Mononuclear cell (primary cell): Measurements from ENCODE around the gene TMEM253. TPM values are rescaled to one million over a fixed set of nuclear protein-coding genes. Genes with fewer than 3 reads are reported as not detected.

Experiments used
- H3K27me3 ChIP-seq: 2 replicates; pipeline ENCODE4 v1.6.0; 2011; ENCODE audit warnings: low read length, control low read depth; ENCODE audit not compliant: insufficient read depth
- H3K4me1 ChIP-seq: 2 replicates; pipeline ENCODE4 v1.5.1; 2011; ENCODE audit warnings: mild to moderate bottlenecking, low read length, control low read depth; ENCODE audit not compliant: insufficient read depth
- H3K4me3 ChIP-seq: 2 replicates; pipeline ENCODE4 v1.5.1; 2011; ENCODE audit warnings: mild to moderate bottlenecking, low read length, moderate library complexity
- H3K9me3 ChIP-seq: 2 replicates; pipeline ENCODE4 v1.5.1; 2011; ENCODE audit warnings: low read depth, mild to moderate bottlenecking, control low read depth, low read length
- total RNA-seq: library from RNA; depleted of rRNA; stranded (reverse); fragments of >200 nt; gene quantifications from one replicate; pipeline ENCODE4 v1.2.3, GENCODE V29; 2012

The TMEM253 gene
- total RNA-seq: 0.21 TPM

- no peak within 1 kb of the TSS for H3K4me3 ChIP-seq
- H3K9me3 ChIP-seq: no peaks in the 10 kb centered on the region
- peaks cover 3% of the 10 kb centered on the region for H3K27me3 ChIP-seq
- peaks cover 42% of the 10 kb centered on the region for H3K4me1 ChIP-seq
These were observed at the start of gene TMEM253 for GRCh38 chr14:21100931-21101330. Gene TMEM253, plus strand, starts transcription at chr14:21101066. Its CDS starts 278 bp downstream, at chr14:21101344.

DNA sequence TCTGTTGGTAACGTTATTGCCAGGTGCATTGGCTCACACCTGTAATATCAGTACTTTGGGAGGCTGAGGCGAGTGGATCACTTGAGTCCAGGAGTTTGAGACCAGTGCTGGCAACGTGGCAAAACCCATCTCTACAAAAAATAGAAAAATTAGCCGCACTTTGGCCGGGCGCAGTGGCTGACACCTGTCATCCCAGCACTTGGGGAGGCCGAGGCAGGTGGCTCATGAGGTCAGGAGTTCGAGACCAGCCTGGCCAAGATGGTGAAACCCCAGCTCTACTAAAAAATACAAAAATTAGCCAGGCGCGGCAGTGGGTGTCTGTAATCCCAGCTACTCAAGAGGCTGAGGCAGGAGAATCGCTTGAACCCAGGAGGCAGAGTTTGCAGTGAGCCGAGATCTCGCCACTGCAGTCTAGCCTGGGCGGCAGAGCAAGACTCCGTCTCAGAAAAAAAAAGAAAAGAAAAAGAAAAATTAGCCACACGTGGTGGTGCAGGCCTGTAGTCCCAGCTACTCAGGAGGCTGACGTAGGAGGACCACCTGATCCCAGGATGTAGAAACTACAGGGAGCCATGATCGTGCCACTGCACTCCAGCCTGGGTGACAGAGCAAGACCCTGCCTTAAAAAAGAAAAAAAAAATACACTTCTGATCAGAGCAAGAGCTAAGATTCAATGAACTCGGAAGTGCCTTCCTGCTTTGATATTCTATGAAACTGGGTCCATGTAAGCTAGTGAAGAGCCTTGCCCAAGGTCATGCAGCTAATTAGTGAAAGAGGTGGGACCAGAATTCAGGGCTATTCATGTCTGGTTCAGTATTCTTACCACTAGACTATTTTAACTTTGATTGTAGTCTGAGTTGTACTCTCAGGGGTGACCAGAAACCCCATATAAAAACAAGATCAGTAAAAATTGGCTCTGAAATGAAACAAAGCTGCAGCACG, 47.4 kb upstream of the TMEM253 start:
- Histone ChIP-seq H3K4me3 (no peak overlapping the region), H3K9me3 (no peaks in the 10 kb centered on the region), H3K27me3 (no peaks in the 10 kb centered on the region), H3K4me1 (no peaks in the 10 kb centered on the region)

DNA sequence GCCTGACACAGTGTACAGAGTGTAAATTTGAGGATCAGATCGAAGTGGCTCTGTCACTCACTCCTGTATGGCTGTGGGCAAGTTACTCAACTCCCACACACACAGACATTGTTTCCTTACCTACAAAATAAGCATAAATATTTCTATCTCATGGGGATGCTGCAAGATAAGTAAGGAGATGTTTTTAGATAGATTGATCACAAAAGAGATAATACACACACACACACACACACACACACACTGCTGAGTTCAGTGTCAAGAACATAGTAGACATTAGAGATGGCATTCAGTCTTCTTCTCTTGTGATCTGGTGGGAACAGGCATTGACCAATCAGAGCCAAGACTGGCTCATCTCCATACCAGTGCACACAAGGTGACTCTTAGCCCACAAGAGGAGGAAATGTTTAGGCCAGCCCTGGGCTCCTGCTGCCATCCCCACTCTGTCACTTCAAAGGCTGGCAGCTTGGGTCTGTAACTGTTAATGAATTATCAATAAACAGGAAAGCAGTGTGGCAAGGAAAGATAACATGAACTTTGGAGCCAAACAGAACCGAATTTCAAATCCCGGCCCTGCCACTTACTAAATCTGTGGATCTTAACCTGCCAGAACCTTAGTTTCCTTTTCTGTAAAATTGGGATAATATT, 46.6 kb upstream of the TMEM253 start:
- Histone ChIP-seq H3K4me3 (no peak overlapping the region), H3K9me3 (no peaks in the 10 kb centered on the region), H3K27me3 (no peaks in the 10 kb centered on the region), H3K4me1 (no peaks in the 10 kb centered on the region)

DNA sequence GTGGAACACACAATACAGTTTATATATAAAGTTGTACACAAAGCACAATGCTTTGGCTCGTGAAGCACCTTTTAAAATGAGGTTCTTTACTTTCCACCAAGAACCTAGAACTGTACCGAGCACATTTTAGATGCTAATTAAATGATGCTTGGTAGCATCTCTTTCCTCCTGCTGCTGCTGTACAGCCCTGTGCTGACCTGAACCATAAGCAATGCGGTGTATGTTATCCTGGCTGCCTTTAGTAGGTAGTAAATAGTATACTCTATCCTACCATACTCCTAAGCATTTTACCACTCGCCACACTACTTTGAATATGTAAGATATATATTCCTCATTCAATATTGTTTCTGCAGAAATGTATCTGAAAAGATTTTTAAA, 46.1 kb upstream of the TMEM253 start:
- H3K9me3 ChIP-seq: no peaks in the 10 kb centered on the region
- no peaks in the 10 kb centered on the region for H3K4me1 ChIP-seq
- no peak overlapping the region for H3K4me3 ChIP-seq
- no peaks in the 10 kb centered on the region for H3K27me3 ChIP-seq

DNA sequence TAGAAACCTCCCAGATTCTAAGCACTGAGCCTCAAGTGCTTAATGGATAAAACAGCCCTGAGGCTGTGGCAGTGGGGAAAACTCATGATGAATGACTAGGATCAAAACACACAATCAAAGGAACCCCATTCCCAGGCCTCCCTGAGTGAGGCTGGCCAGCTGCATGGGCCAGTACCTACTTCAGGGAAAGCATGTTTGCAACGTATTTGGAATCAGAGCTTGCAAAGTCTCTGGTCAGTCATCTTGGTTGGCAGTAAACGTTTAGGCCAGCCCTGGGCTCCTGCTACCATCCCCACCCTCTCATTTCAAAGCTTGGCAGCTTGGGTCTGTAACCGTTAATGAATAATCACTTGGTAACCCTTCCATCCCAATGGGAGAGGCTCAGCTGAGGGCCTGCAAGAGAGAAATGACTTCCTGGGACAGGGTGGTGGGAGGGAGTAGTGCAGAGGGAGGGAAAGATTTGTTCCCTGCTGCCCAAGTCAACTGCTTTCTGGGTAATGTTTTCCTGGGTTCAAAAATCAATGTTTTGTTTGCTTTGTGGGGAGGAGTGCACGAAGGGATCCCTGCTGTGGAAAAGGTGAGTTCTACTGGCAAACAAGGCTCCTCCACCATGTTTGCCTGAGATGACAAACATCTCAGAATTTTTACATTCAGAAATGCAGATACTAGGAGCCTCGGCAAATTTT, 45.3 kb upstream of the TMEM253 start:
- no peaks in the 10 kb centered on the region for H3K4me1 ChIP-seq
- H3K4me3 ChIP-seq: no peak overlapping the region
- no peaks in the 10 kb centered on the region for H3K27me3 ChIP-seq
- H3K9me3 ChIP-seq: no peaks in the 10 kb centered on the region

- Histone ChIP-seq H3K9me3 (no peaks in the 10 kb centered on the region), H3K4me3 (no peak overlapping the region), H3K27me3 (no peaks in the 10 kb centered on the region), H3K4me1 (no peaks in the 10 kb centered on the region)
These were observed 44.2 kb upstream of the TMEM253 start for GRCh38 chr14:21056520-21057163.

GRCh38 chr14:21057803-21058675, 42.8 kb upstream of the TMEM253 start, which contains the start of gene RNASE8:
Gene RNASE8, plus strand, starts transcription at chr14:21057822. Its CDS starts 71 bp downstream, at chr14:21057893.
- Histone ChIP-seq H3K4me1 (no peaks in the 10 kb centered on the region), H3K9me3 (no peaks in the 10 kb centered on the region), H3K4me3 (no peak within 1 kb of the TSS), H3K27me3 (peaks cover 3% of the 10 kb centered on the region)

DNA sequence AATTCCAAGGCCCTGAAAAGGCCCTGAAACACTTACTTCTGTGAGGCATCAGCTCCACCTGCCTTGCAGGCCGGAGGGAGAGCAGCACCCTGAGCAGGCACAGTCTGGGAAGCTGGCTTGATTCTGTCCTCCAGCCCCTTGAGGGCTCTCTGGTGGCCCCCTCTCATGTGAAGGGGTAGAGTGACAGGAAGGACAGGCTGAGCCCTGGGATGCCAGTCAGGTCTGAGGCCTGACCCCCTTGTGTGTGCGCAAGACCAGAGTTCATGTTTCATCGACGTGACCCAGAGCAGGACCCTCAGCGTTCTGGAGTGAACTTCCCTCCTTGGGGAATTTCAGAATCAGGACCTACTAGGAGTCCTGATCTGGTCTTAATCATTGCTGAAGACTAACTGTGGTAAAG, 42.0 kb upstream of the TMEM253 start:
- H3K27me3 ChIP-seq: peaks cover 7% of the 10 kb centered on the region
- no peaks in the 10 kb centered on the region for H3K4me1 ChIP-seq
- H3K9me3 ChIP-seq: no peaks in the 10 kb centered on the region
- H3K4me3 ChIP-seq: no peak overlapping the region

- Histone ChIP-seq H3K9me3 (no peaks in the 10 kb centered on the region), H3K4me1 (no peaks in the 10 kb centered on the region), H3K27me3 (peaks cover 7% of the 10 kb centered on the region), H3K4me3 (no peak overlapping the region)
These were observed 40.8 kb upstream of the TMEM253 start for GRCh38 chr14:21059842-21060613.

- Histone ChIP-seq H3K4me1 (no peaks in the 10 kb centered on the region), H3K27me3 (peaks cover 7% of the 10 kb centered on the region), H3K4me3 (no peak overlapping the region), H3K9me3 (no peaks in the 10 kb centered on the region)
These were observed 40.1 kb upstream of the TMEM253 start for GRCh38 chr14:21060614-21061346.

DNA sequence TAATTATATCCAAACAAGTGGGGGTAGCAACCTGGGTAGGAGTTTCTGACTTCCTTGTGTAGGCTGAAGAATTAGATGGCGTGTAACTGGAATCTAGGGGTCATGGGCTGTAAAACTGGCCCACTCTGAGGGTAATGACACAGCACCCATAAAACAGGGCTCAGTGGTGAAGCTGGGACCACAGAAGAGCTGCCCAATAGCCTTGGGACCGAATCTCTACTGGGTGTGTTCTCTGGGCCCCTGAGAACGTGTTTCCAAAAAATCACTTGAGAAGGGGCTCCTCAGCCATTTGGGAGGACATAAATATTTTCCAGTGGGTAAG, 39.6 kb upstream of the TMEM253 start:
- Histone ChIP-seq H3K4me3 (no peak overlapping the region), H3K27me3 (peaks cover 7% of the 10 kb centered on the region), H3K9me3 (no peaks in the 10 kb centered on the region), H3K4me1 (no peaks in the 10 kb centered on the region)

DNA sequence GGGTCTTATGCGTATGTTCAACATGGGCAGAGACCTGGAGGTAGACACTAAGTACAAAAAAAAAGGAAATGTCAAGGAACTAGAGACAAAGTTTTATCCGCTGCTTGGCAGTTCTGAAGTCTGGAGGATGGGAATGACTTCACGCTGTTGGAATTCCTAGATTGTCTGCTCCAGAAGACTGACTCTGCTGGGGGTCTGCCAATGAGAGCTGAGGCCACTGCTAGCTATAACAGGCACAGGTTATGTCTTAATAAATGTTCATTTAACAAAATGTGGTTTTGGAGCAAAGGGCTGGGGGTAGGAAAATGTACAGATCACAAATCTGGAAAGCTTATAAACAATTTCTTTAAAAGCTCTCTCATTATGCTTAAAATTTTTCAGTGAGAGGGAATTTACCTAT, 37.4 kb upstream of the TMEM253 start:
- Histone ChIP-seq H3K4me3 (no peak overlapping the region), H3K9me3 (no peaks in the 10 kb centered on the region), H3K27me3 (peaks cover 20% of the 10 kb centered on the region), H3K4me1 (peaks cover under 1% of the 10 kb centered on the region)

- Histone ChIP-seq H3K4me1 (peaks cover 32% of the 10 kb centered on the region), H3K27me3 (peaks cover 41% of the 10 kb centered on the region), H3K9me3 (no peaks in the 10 kb centered on the region), H3K4me3 (no peak overlapping the region)
These were observed 33.9 kb upstream of the TMEM253 start for GRCh38 chr14:21066882-21067502.
